HG02973 (cell line): ENCODE data around the gene MOBP.
"Not testable (repeated sequence)": the region's sequence is repeated elsewhere in the genome, so short reads cannot be mapped to it uniquely, and the experiment has no call there.

ENCODE experiments used
- ATAC-seq: cut with Tn5 transposase; IDR thresholded peaks from one replicate; pipeline ENCODE4 v1.9.1; 2021; ENCODE audit warnings: moderate library complexity; ENCODE audit not compliant: unreplicated experiment

The MOBP gene

GRCh38 chr3:39448506-39449233, 18.8 kb upstream of the MOBP start:
- no peak for ATAC-seq

GRCh38 chr3:39449796-39450195, 17.7 kb upstream of the MOBP start:
- no peak for ATAC-seq

- ATAC-seq, result peak; percentile 76
These were observed 14.3 kb upstream of the MOBP start for GRCh38 chr3:39453134-39453533.

GRCh38 chr3:39453872-39454271, 13.6 kb upstream of the MOBP start:
- ATAC-seq, result not testable (repeated sequence)

- ATAC-seq, result no peak
These were observed 12.8 kb upstream of the MOBP start for GRCh38 chr3:39454591-39455217.

- no peak for ATAC-seq
These were observed 11.3 kb upstream of the MOBP start for GRCh38 chr3:39456159-39456558.

GRCh38 chr3:39457361-39457760, 10.1 kb upstream of the MOBP start:
- ATAC-seq, result no peak

GRCh38 chr3:39458579-39458978, 8.9 kb upstream of the MOBP start:
- ATAC-seq, result not testable (repeated sequence)

- ATAC-seq, result no peak
These were observed 6.8 kb upstream of the MOBP start for GRCh38 chr3:39460677-39461076.

- no peak for ATAC-seq
These were observed 4.2 kb upstream of the MOBP start for GRCh38 chr3:39463269-39463668.

- no peak for ATAC-seq
These were observed 492 bp upstream of the MOBP start for GRCh38 chr3:39466988-39467387.

- ATAC-seq, result no peak
These were observed 592 bp downstream of the MOBP start for GRCh38 chr3:39468108-39468436.

- ATAC-seq, result no peak
These were observed 1.8 kb downstream of the MOBP start for GRCh38 chr3:39469258-39469657.

- ATAC-seq, result no peak
These were observed 2.5 kb downstream of the MOBP start for GRCh38 chr3:39469945-39470344.

- no peak for ATAC-seq
These were observed 4.2 kb downstream of the MOBP start for GRCh38 chr3:39471652-39472051.

- ATAC-seq, result no peak
These were observed 6.1 kb downstream of the MOBP start for GRCh38 chr3:39473452-39474125.

- ATAC-seq, result no peak
These were observed 6.6 kb downstream of the MOBP start for GRCh38 chr3:39474126-39474515.

GRCh38 chr3:39476783-39477182, 9.3 kb downstream of the MOBP start:
- no peak for ATAC-seq

- no peak for ATAC-seq
These were observed 10.7 kb downstream of the MOBP start for GRCh38 chr3:39478226-39478625.

- no peak for ATAC-seq
These were observed 12.4 kb downstream of the MOBP start for GRCh38 chr3:39479701-39480414.

- ATAC-seq, result no peak
These were observed 18.1 kb downstream of the MOBP start for GRCh38 chr3:39485547-39485946.

GRCh38 chr3:39491014-39491413, 23.5 kb downstream of the MOBP start:
- ATAC-seq, result no peak
